PC-3 (cell line): Measurements from ENCODE around the gene MAP1B. TPM values are rescaled to one million over a fixed set of nuclear protein-coding genes. Genes with fewer than 3 reads are reported as not detected.
"Not testable (repeated sequence)": the region's sequence is repeated elsewhere in the genome, so short reads cannot be mapped to it uniquely, and the experiment has no call there.

Experiments used
- ATAC-seq: fragments of 200-7000 bp; cut with Tn5 transposase; 2 replicates; pipeline ENCODE4 v1.9.1; 2020; ENCODE audit warnings: mild to moderate bottlenecking, moderate library complexity
- BruUV-seq: library from RNA; stranded (reverse); fragments of 400-500 nt; replicated peaks from 2 replicates; lab custom pipeline; 2021; lab: Mats Ljungman, UMichigan
- CTCF ChIA-PET: fragments of 300-600 bp; sonication (Branson Sonifier 250); formaldehyde crosslinking; loops from one replicate; lab custom pipeline; 2022; ENCODE audit warnings: antibody characterized with exemption; lab: Charles Lee
- POLR2A ChIA-PET: fragments of 300-600 bp; sonication (Branson Sonifier 250); formaldehyde crosslinking; loops from one replicate; lab custom pipeline; 2022; ENCODE audit warnings: antibody characterized with exemption; ENCODE audit not compliant: unreplicated experiment; lab: Charles Lee
- DNase-seq: peaks from one replicate; pipeline ENCODE4 v3.0.0-alpha.2; 2015
- H2AFZ ChIP-seq: fragments of 300-600 bp; sonication (generic); 2 replicates; pipeline ENCODE4 v1.6.0; 2016; ENCODE audit warnings: antibody characterized with exemption, low read length
- H3F3A ChIP-seq: fragments of 300-600 bp; sonication (generic); one replicate; pipeline ENCODE4 v1.6.0; 2017; ENCODE audit warnings: antibody characterized with exemption, low read length, control low read depth, mild to moderate bottlenecking; ENCODE audit not compliant: unreplicated experiment
- H3K27ac ChIP-seq: fragments of 300-600 bp; sonication (generic); 2 replicates; pipeline ENCODE4 v1.5.1; 2016; ENCODE audit warnings: mild to moderate bottlenecking, low read length
- H3K27me3 ChIP-seq: fragments of 300-600 bp; sonication (generic); 2 replicates; pipeline ENCODE4 v1.6.1; 2016; ENCODE audit warnings: low read length, mixed read lengths
- H3K36me3 ChIP-seq: fragments of 300-600 bp; sonication (generic); 2 replicates; pipeline ENCODE4 v1.6.1; 2016; ENCODE audit warnings: low read depth, mixed run types, low read length, mixed read lengths
- H3K4me1 ChIP-seq: fragments of 300-600 bp; sonication (generic); 2 replicates; pipeline ENCODE4 v1.5.1; 2016; ENCODE audit warnings: low read length; ENCODE audit not compliant: insufficient read depth
- H3K4me2 ChIP-seq: fragments of 300-600 bp; sonication (generic); 2 replicates; pipeline ENCODE4 v1.6.0; 2016; ENCODE audit warnings: low read length
- H3K4me3 ChIP-seq: fragments of 300-600 bp; sonication (generic); 2 replicates; pipeline ENCODE4 v1.5.1; 2016; ENCODE audit warnings: mild to moderate bottlenecking, low read length, mixed read lengths
- H3K79me2 ChIP-seq: fragments of 300-600 bp; sonication (generic); 2 replicates; pipeline ENCODE4 v1.6.1; 2017; ENCODE audit warnings: low read length, mixed read lengths
- H3K9ac ChIP-seq: fragments of 300-600 bp; sonication (generic); 2 replicates; pipeline ENCODE4 v1.6.0; 2016; ENCODE audit warnings: mild to moderate bottlenecking, low read length
- H3K9me2 ChIP-seq: fragments of 300-600 bp; sonication (generic); replicated peaks from 2 replicates; pipeline ENCODE4 v1.6.1; 2016; ENCODE audit warnings: mixed run types, low read length, mixed read lengths
- H3K9me3 ChIP-seq: fragments of 300-600 bp; sonication (generic); 2 replicates; pipeline ENCODE4 v1.6.1; 2016; ENCODE audit warnings: low read length, mixed read lengths
- H4K20me1 ChIP-seq: fragments of 300-600 bp; sonication (generic); 2 replicates; pipeline ENCODE4 v1.6.1; 2016; ENCODE audit warnings: low read length, mixed read lengths
- CTCF ChIP-seq: fragments of 300-600 bp; sonication (generic); conservative IDR thresholded peaks from 2 replicates; pipeline ENCODE4 v1.5.1; 2017; ENCODE audit warnings: antibody characterized with exemption, low read depth, mild to moderate bottlenecking, low read length
- EZH2 ChIP-seq: fragments of 300-600 bp; sonication (generic); IDR thresholded peaks from one replicate; pipeline ENCODE4 v1.6.1; 2017; ENCODE audit warnings: antibody characterized with exemption, mild to moderate bottlenecking, low read length; ENCODE audit not compliant: unreplicated experiment
- EZH2phosphoT487 ChIP-seq: fragments of 300-600 bp; sonication (generic); IDR thresholded peaks from 2 replicates; pipeline ENCODE4 v1.6.1; 2018; ENCODE audit warnings: mild to moderate bottlenecking, antibody characterized with exemption, low read length, borderline replicate concordance
- intact Hi-C: fragments of 100-400 bp; cut with micrococcal nuclease; formaldehyde crosslinking; loops from 2 replicates; pipeline ENCODE4 v1.9.0; 2023
- total RNA-seq: library from RNA; depleted of rRNA; stranded (reverse); fragments of >200 nt; gene quantifications from 2 replicates; pipeline ENCODE4 v1.2.3, GENCODE V29; 2014

The MAP1B gene
- total RNA-seq, 1 experiment from 2014 or later: 12.8 TPM

- no peak overlapping the region for H2AFZ ChIP-seq
- intact Hi-C loops: no loop called here
- H3K4me1 ChIP-seq: no peaks in the 10 kb centered on the region
- no peak overlapping the region for H3K9ac ChIP-seq
- no peaks in the 10 kb centered on the region for H3K9me2 ChIP-seq
- DNase-seq: no peak
- H3K27ac ChIP-seq: no peak overlapping the region
- H3K4me3 ChIP-seq: no peak overlapping the region
- H3K9me3 ChIP-seq: no peaks in the 10 kb centered on the region
- ATAC-seq: no peak
- no peaks in the 10 kb centered on the region for H3K36me3 ChIP-seq
- CTCF ChIA-PET: no interaction called here
- POLR2A ChIA-PET: no interaction called here
- H4K20me1 ChIP-seq: no peaks in the 10 kb centered on the region
- BruUV-seq: no TSS peak
- TF ChIP-seq CTCF (no peak), EZH2 (no peak), EZH2phosphoT487 (no peak)
- no peaks in the 10 kb centered on the region for H3F3A ChIP-seq
- H3K4me2 ChIP-seq: no peak overlapping the region
- no peaks in the 10 kb centered on the region for H3K27me3 ChIP-seq
- no peaks in the 10 kb centered on the region for H3K79me2 ChIP-seq
These were observed 62.8 kb downstream of the MAP1B start for GRCh38 chr5:72170101-72170500.

GRCh38 chr5:72171181-72171580 is 63.9 kb downstream of the MAP1B start:
- H3K79me2 ChIP-seq, H2AFZ ChIP-seq, BruUV-seq, H3K27ac ChIP-seq, H3K9ac ChIP-seq, DNase-seq, H3K9me3 ChIP-seq, H3K4me3 ChIP-seq, H3K9me2 ChIP-seq, H3K36me3 ChIP-seq, POLR2A ChIA-PET, H3K27me3 ChIP-seq, H4K20me1 ChIP-seq, ATAC-seq, H3K4me2 ChIP-seq, H3F3A ChIP-seq, CTCF ChIA-PET, intact Hi-C loops, H3K4me1 ChIP-seq: not testable (repeated sequence)

GRCh38 chr5:72171667-72172066 is 64.4 kb downstream of the MAP1B start:
- H3K36me3 ChIP-seq: no peaks in the 10 kb centered on the region
- H3K9me2 ChIP-seq: no peaks in the 10 kb centered on the region
- H3K9me3 ChIP-seq: no peaks in the 10 kb centered on the region
- no peak overlapping the region for H3K27ac ChIP-seq
- no peaks in the 10 kb centered on the region for H3K79me2 ChIP-seq
- H3F3A ChIP-seq: no peaks in the 10 kb centered on the region
- BruUV-seq: no TSS peak
- CTCF ChIA-PET: no interaction called here
- no peak overlapping the region for H3K4me3 ChIP-seq
- H3K27me3 ChIP-seq: no peaks in the 10 kb centered on the region
- no peaks in the 10 kb centered on the region for H4K20me1 ChIP-seq
- H3K4me2 ChIP-seq: no peak overlapping the region
- POLR2A ChIA-PET: no interaction called here
- intact Hi-C loops: no loop called here
- DNase-seq: no peak
- no peaks in the 10 kb centered on the region for H3K4me1 ChIP-seq
- H2AFZ ChIP-seq: no peak overlapping the region
- no peak overlapping the region for H3K9ac ChIP-seq
- ATAC-seq: no peak
- TF ChIP-seq EZH2phosphoT487: no peak
- TF ChIP-seq EZH2: no peak
- TF ChIP-seq CTCF: no peak
